ENCODE measurements around the gene MSH6.

The MSH6 gene

DNA sequence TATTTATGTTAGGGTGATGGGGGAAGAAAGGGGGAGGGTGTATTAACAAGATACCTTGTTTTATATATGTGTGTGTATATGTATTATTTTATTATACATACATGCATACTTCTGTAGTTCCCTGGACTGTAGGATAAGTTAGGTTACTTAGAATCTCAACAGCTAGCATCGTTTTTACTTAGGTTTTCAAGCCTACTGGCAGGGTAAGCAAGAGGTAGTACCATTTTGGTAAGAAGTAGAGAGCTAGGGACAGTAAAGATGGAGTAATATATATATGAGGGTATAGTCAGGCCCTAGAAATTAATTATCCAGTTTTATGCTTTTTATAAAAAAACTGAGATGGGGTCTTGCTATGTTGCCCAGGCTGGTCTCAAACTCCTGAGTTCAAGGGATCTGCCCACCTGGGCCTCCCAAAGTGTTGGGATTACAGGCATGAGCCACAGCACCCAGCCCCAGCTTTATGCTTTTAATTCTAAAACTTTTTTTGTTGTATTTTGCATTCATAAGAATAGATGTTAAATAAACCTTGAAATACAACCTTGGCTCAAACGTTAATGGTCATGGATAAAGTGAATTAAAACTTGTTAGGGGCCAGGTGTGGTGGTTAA, 13.2 kb downstream of the MSH6 start:
- no peak for DNase-seq (ENCODE audit: low read depth)

DNA sequence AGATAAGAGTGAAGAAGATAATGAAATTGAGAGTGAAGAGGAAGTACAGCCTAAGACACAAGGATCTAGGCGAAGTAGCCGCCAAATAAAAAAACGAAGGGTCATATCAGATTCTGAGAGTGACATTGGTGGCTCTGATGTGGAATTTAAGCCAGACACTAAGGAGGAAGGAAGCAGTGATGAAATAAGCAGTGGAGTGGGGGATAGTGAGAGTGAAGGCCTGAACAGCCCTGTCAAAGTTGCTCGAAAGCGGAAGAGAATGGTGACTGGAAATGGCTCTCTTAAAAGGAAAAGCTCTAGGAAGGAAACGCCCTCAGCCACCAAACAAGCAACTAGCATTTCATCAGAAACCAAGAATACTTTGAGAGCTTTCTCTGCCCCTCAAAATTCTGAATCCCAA, 15.7 kb downstream of the MSH6 start:
- DNase-seq (ENCODE audit: low read depth): no peak
- TF ChIP-seq, protein P1, sequence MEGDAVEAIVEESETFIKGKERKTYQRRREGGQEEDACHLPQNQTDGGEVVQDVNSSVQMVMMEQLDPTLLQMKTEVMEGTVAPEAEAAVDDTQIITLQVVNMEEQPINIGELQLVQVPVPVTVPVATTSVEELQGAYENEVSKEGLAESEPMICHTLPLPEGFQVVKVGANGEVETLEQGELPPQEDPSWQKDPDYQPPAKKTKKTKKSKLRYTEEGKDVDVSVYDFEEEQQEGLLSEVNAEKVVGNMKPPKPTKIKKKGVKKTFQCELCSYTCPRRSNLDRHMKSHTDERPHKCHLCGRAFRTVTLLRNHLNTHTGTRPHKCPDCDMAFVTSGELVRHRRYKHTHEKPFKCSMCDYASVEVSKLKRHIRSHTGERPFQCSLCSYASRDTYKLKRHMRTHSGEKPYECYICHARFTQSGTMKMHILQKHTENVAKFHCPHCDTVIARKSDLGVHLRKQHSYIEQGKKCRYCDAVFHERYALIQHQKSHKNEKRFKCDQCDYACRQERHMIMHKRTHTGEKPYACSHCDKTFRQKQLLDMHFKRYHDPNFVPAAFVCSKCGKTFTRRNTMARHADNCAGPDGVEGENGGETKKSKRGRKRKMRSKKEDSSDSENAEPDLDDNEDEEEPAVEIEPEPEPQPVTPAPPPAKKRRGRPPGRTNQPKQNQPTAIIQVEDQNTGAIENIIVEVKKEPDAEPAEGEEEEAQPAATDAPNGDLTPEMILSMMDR (IDR thresholded peaks at IDR 0.05; ENCODE audit: control insufficient read depth, insufficient read depth, low read depth, low read length, missing control alignments): no peak
- H3K4me3 ChIP-seq (ENCODE audit: control insufficient read depth, low read depth, low read length): no peak overlapping the region

More for the DNA sequence above, 13.2 kb downstream of the MSH6 start:
- TF ChIP-seq, protein P1 (IDR thresholded peaks at IDR 0.05; ENCODE audit: control insufficient read depth, insufficient read depth, low read depth, low read length, missing control alignments): no peak
- H3K4me3 ChIP-seq (ENCODE audit: control insufficient read depth, low read depth, low read length): no peak overlapping the region

DNA sequence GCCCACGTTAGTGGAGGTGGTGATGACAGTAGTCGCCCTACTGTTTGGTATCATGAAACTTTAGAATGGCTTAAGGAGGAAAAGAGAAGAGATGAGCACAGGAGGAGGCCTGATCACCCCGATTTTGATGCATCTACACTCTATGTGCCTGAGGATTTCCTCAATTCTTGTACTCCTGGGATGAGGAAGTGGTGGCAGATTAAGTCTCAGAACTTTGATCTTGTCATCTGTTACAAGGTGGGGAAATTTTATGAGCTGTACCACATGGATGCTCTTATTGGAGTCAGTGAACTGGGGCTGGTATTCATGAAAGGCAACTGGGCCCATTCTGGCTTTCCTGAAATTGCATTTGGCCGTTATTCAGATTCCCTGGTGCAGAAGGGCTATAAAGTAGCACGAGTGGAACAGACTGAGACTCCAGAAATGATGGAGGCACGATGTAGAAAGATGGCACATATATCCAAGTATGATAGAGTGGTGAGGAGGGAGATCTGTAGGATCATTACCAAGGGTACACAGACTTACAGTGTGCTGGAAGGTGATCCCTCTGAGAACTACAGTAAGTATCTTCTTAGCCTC, 16.2 kb downstream of the MSH6 start:
- no peak overlapping the region for H3K4me3 ChIP-seq (ENCODE audit: control insufficient read depth, low read depth, low read length)
- TF ChIP-seq, protein P1 (IDR thresholded peaks at IDR 0.05; ENCODE audit: control insufficient read depth, insufficient read depth, low read depth, low read length, missing control alignments): no peak
- DNase-seq (ENCODE audit: low read depth): no peak

DNA sequence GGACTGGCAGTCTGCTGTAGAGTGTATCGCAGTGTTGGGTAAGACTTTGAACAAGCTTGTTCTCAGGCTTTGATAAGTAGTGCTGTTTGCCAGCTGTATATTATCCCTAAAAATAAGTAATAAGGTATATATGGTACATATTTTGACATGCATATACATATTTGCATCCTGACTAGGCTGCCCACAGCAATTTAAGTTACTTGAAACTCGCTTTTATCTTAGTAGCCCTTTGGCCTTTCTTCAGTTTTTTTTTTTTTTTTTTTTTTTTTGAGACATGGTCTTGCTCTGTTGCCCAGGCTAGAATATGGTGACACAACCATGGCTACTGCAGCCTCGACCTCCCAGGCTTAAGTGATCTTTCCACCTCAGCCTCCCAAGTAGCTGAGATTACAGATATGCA, 18.2 kb downstream of the MSH6 start:
- no peak overlapping the region for H3K4me3 ChIP-seq (ENCODE audit: control insufficient read depth, low read depth, low read length)
- TF ChIP-seq, protein P1 (IDR thresholded peaks at IDR 0.05; ENCODE audit: control insufficient read depth, insufficient read depth, low read depth, low read length, missing control alignments): no peak
- DNase-seq (ENCODE audit: low read depth): no peak

DNA sequence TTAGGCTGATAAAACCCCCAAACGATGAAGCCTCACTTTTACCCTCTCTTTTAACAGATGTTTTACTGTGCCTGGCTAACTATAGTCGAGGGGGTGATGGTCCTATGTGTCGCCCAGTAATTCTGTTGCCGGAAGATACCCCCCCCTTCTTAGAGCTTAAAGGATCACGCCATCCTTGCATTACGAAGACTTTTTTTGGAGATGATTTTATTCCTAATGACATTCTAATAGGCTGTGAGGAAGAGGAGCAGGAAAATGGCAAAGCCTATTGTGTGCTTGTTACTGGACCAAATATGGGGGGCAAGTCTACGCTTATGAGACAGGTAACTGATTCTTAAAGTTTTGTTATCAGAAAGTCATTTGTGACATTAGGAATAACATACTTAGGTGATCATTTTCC, 20.4 kb downstream of the MSH6 start:
- TF ChIP-seq, protein P1 (IDR thresholded peaks at IDR 0.05; ENCODE audit: control insufficient read depth, insufficient read depth, low read depth, low read length, missing control alignments): no peak
- DNase-seq (ENCODE audit: low read depth): no peak
- no peak overlapping the region for H3K4me3 ChIP-seq (ENCODE audit: control insufficient read depth, low read depth, low read length)

DNA sequence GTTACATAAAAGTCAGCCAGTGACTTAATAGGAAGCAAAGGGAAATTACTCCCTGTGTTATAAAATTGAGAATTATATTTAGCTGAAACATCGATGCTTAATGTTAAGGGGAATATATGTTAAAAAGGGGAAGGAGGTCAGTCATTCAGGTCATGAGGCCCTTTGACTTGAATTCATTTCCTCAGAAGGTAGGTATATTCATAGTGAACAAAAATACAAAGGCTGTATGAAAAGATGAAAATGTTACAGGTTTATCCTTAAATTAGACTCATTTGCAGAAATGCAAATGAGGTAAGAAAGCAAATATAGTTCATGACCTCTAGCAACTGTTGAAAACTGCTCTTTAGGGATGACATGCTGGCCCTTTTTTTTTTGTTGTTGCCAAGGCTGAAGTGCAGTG, 20.8 kb downstream of the MSH6 start:
- TF ChIP-seq, protein P1 (IDR thresholded peaks at IDR 0.05; ENCODE audit: control insufficient read depth, insufficient read depth, low read depth, low read length, missing control alignments): no peak
- DNase-seq (ENCODE audit: low read depth): no peak
- no peak overlapping the region for H3K4me3 ChIP-seq (ENCODE audit: control insufficient read depth, low read depth, low read length)
